OCI-LY7 (cell line): ENCODE data around the gene ZNF80. TPM values are rescaled to one million over a fixed set of nuclear protein-coding genes. Genes with fewer than 3 reads are reported as not detected.

Experiments
- BruUV-seq: library from RNA; stranded (reverse); fragments of 400-500 nt; replicated peaks from 2 replicates; lab custom pipeline; 2021; lab: Mats Ljungman, UMichigan
- CTCF ChIA-PET: fragments of 300-600 bp; sonication (Branson Sonifier 250); formaldehyde crosslinking; loops from one replicate; lab custom pipeline; 2022; ENCODE audit warnings: antibody characterized with exemption; ENCODE audit not compliant: unreplicated experiment; lab: Charles Lee
- POLR2A ChIA-PET: fragments of 300-600 bp; sonication (Branson Sonifier 250); formaldehyde crosslinking; loops from one replicate; lab custom pipeline; 2022; ENCODE audit warnings: antibody characterized with exemption; lab: Charles Lee
- DNase-seq: peaks from one replicate; pipeline ENCODE4 v3.0.0-alpha.2; 2015; ENCODE audit warnings: low spot score
- H2AFZ ChIP-seq: fragments of 200-600 bp; sonication (generic), shearing (Covaris generic); 2 replicates; pipeline ENCODE4 v1.6.1; 2014; ENCODE audit warnings: mild to moderate bottlenecking, antibody characterized with exemption, low read length, moderate library complexity
- H3K27ac ChIP-seq: fragments of 200-600 bp; sonication (generic); 2 replicates; pipeline ENCODE4 v1.5.1; 2014; ENCODE audit warnings: mixed run types, low read depth, mild to moderate bottlenecking, moderate library complexity, low read length, inconsistent platforms; ENCODE audit not compliant: poor library complexity, severe bottlenecking
- H3K36me3 ChIP-seq: fragments of 200-600 bp; sonication (generic); 2 replicates; pipeline ENCODE4 v1.6.1; 2014; ENCODE audit warnings: mild to moderate bottlenecking, antibody characterized with exemption, low read length, moderate library complexity, mixed read lengths; ENCODE audit not compliant: insufficient read depth
- H3K4me1 ChIP-seq: fragments of 200-600 bp; sonication (generic); 2 replicates; pipeline ENCODE4 v1.5.1; 2014; ENCODE audit warnings: mild to moderate bottlenecking, low read length; ENCODE audit not compliant: insufficient read depth, poor library complexity, severe bottlenecking
- H3K4me2 ChIP-seq: fragments of 200-600 bp; sonication (generic); 2 replicates; pipeline ENCODE4 v1.6.1; 2014; ENCODE audit warnings: mild to moderate bottlenecking, low read length
- H3K4me3 ChIP-seq: fragments of 200-600 bp; sonication (generic); 2 replicates; pipeline ENCODE4 v1.5.1; 2014; ENCODE audit warnings: mild to moderate bottlenecking, low read depth, low read length; ENCODE audit not compliant: poor library complexity, severe bottlenecking
- H3K79me2 ChIP-seq: fragments of 200-600 bp; sonication (generic); 2 replicates; pipeline ENCODE4 v1.6.1; 2016; ENCODE audit warnings: low read depth, mild to moderate bottlenecking, low read length, moderate library complexity, mixed read lengths; ENCODE audit not compliant: insufficient read depth
- H3K9me2 ChIP-seq: fragments of 200-600 bp; sonication (generic); 2 replicates; pipeline ENCODE4 v1.6.1; 2016; ENCODE audit warnings: mild to moderate bottlenecking, low read length, mixed read lengths; ENCODE audit not compliant: insufficient read depth
- H3K9me3 ChIP-seq: fragments of 200-600 bp; sonication (generic); 2 replicates; pipeline ENCODE4 v1.6.1; 2014; ENCODE audit warnings: mild to moderate bottlenecking, mixed run types, low read length, mixed read lengths
- H4K20me1 ChIP-seq: fragments of 200-600 bp; sonication (generic); 2 replicates; pipeline ENCODE4 v1.6.1; 2014; ENCODE audit warnings: mild to moderate bottlenecking, antibody characterized with exemption, low read length, moderate library complexity, mixed read lengths; ENCODE audit not compliant: insufficient read depth
- CTCF ChIP-seq: fragments of 200-600 bp; sonication (generic); conservative IDR thresholded peaks from 2 replicates; pipeline ENCODE4 v1.5.1; 2014; ENCODE audit warnings: mild to moderate bottlenecking, antibody characterized with exemption, low read length, moderate library complexity, mixed read lengths
- EZH2phosphoT487 ChIP-seq: fragments of 200-600 bp; sonication (generic); IDR thresholded peaks from 2 replicates; pipeline ENCODE4 v1.6.1; 2018; ENCODE audit warnings: low read depth, borderline replicate concordance, mild to moderate bottlenecking, mixed run types, antibody characterized with exemption, low read length, moderate library complexity, mixed read lengths
- intact Hi-C: fragments of 100-400 bp; cut with micrococcal nuclease; formaldehyde crosslinking; loops from one replicate; pipeline ENCODE4 v1.10.0; 2022; ENCODE audit not compliant: unreplicated experiment
- total RNA-seq, 2 experiments: library from RNA; depleted of rRNA in 1 of 2; stranded (reverse); fragments of >200 nt in 1 of 2; shearing (Covaris generic) in 1 of 2; gene quantifications; 2 replicates each; pipeline ENCODE4 v1.2.3, GENCODE V29; 2014 to 2022

ZNF80 gene
- total RNA-seq, 2 experiments from 2014 or later, result not detected

GRCh38 chr3:114192136-114192535 lies 45.2 kb downstream of the ZNF80 start:
- H3K79me2 ChIP-seq, result no peaks in the 10 kb centered on the region
- H3K9me3 ChIP-seq, result no peaks in the 10 kb centered on the region
- no peaks in the 10 kb centered on the region for H3K4me1 ChIP-seq
- H3K4me3 ChIP-seq, result no peak overlapping the region
- H3K36me3 ChIP-seq, result no peaks in the 10 kb centered on the region
- H3K4me2 ChIP-seq, result no peak overlapping the region
- H3K9me2 ChIP-seq, result no peaks in the 10 kb centered on the region
- no peak overlapping the region for H2AFZ ChIP-seq
- POLR2A ChIA-PET, result no interaction called here
- CTCF ChIA-PET, result no interaction called here
- TF ChIP-seq EZH2phosphoT487, result no peak
- TF ChIP-seq CTCF, result no peak
- no TSS peak for BruUV-seq
- no peak for DNase-seq
- H4K20me1 ChIP-seq, result no peaks in the 10 kb centered on the region
- H3K27ac ChIP-seq, result no peak overlapping the region
- intact Hi-C loops, result no loop called here

- no peaks in the 10 kb centered on the region for H3K79me2 ChIP-seq
- no TSS peak for BruUV-seq
- H3K9me2 ChIP-seq, result no peaks in the 10 kb centered on the region
- TF ChIP-seq CTCF, result no peak
- TF ChIP-seq EZH2phosphoT487, result no peak
- H2AFZ ChIP-seq, result no peak overlapping the region
- H3K27ac ChIP-seq, result no peak overlapping the region
- H3K36me3 ChIP-seq, result no peaks in the 10 kb centered on the region
- DNase-seq, result no peak
- POLR2A ChIA-PET, result no interaction called here
- H3K9me3 ChIP-seq, result no peaks in the 10 kb centered on the region
- H3K4me3 ChIP-seq, result no peak overlapping the region
- H3K4me1 ChIP-seq, result no peaks in the 10 kb centered on the region
- intact Hi-C loops, result no loop called here
- no peaks in the 10 kb centered on the region for H4K20me1 ChIP-seq
- CTCF ChIA-PET, result no interaction called here
- no peak overlapping the region for H3K4me2 ChIP-seq
Observed at GRCh38 chr3:114186501-114186900, 50.9 kb downstream of the ZNF80 start.

Other genes with a start within 250 kb of the ZNF80 start
- gene CCDC191, start 181.1 kb downstream of the ZNF80 start, total RNA-seq (2014; rRNA removed; shearing (Covaris generic)), result 5.0 and 5.4 TPM in 2 replicates
- gene CCDC191, start 181.1 kb downstream of the ZNF80 start, total RNA-seq (2022), result 4.2 and 7.3 TPM in 2 replicates
- 43.1 and 47.4 TPM in 2 replicates for gene QTRT2, start 180.8 kb downstream of the ZNF80 start, total RNA-seq (2014; rRNA removed; shearing (Covaris generic))
- 54.6 and 57.2 TPM in 2 replicates for gene QTRT2, start 180.8 kb downstream of the ZNF80 start, total RNA-seq (2022)
- gene DRD3, start 58.5 kb downstream of the ZNF80 start, total RNA-seq (2014; rRNA removed; shearing (Covaris generic)), result not detected in 2 replicates
- not detected in 2 replicates for gene DRD3, start 58.5 kb downstream of the ZNF80 start, total RNA-seq (2022)
- gene TIGIT, start 56.5 kb upstream of the ZNF80 start, total RNA-seq (2014; rRNA removed; shearing (Covaris generic)), result 0.35 TPM in 1 of 2 replicates, not detected in the other
- gene TIGIT, start 56.5 kb upstream of the ZNF80 start, total RNA-seq (2022), result 0.72 and 2.3 TPM in 2 replicates